ENCODE measurements around the gene RPTOR.

The RPTOR gene

DNA sequence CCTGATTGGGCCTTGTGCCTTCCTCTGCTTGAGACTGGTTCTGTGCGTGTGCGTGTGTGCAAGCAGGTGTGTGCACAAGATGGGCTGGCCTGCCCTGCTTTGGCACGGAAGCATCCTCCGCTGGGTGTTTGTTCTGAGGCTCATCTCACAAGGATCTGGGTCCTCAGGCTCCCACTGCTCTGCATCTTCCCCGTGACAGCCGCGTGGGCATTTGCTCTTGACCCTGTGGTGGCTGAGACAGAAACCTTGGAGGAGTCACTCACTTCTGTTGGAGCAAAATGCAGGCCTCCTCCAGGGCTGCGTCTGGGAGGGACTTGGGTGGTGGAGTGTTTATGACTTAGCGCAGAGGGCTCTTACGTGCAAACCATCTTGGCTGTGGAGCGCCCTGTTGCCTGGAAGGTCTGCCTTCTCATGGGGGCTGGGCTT lies 119.2 kb downstream of the RPTOR start:
- DNase-seq (ENCODE audit: extremely low spot score), result no peak
- CTCF ChIA-PET, result no interaction called here
- TF ChIP-seq, protein P1, sequence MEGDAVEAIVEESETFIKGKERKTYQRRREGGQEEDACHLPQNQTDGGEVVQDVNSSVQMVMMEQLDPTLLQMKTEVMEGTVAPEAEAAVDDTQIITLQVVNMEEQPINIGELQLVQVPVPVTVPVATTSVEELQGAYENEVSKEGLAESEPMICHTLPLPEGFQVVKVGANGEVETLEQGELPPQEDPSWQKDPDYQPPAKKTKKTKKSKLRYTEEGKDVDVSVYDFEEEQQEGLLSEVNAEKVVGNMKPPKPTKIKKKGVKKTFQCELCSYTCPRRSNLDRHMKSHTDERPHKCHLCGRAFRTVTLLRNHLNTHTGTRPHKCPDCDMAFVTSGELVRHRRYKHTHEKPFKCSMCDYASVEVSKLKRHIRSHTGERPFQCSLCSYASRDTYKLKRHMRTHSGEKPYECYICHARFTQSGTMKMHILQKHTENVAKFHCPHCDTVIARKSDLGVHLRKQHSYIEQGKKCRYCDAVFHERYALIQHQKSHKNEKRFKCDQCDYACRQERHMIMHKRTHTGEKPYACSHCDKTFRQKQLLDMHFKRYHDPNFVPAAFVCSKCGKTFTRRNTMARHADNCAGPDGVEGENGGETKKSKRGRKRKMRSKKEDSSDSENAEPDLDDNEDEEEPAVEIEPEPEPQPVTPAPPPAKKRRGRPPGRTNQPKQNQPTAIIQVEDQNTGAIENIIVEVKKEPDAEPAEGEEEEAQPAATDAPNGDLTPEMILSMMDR (IDR thresholded peaks at IDR 0.05; ENCODE audit: control extremely low read depth, extremely low read depth, low read depth, missing control alignments), result no peak
- POLR2A ChIA-PET, result no interaction called here

DNA sequence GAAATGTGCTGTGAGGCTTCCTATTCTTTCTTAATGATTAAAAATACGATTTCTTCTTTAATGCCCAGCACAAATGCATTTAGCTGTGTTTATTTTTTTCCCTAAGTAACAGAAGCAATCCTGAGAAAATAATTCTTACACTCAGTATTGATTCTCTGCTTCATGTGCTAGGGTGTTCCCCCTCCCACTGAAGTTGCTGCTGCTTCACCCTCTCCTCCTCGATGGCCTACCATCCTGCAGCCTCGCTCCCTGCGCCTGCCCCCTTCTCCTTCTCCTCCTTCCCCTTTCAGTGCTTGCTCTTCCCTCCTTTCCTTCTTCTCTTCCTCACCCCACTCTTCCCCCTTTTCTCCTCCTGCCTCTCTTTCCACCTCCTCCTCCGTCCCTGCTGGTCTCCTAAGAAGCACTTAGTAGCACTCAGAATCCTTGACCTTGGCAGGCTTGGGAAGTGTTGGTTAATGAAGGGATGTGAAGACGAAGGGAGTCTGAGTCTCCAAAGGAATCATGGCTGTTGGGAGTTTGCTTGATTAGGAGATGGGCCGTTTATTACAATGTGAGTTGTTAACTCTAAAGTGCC lies 119.7 kb downstream of the RPTOR start:
- DNase-seq (ENCODE audit: extremely low spot score), result peak; percentile 42
- ChIA-PET CTCF (no interaction called here), POLR2A (no interaction called here)
- TF ChIP-seq, protein P1 (IDR thresholded peaks at IDR 0.05; ENCODE audit: control extremely low read depth, extremely low read depth, low read depth, missing control alignments), result no peak

- TF ChIP-seq, protein P1 (IDR thresholded peaks at IDR 0.05; ENCODE audit: control extremely low read depth, extremely low read depth, low read depth, missing control alignments), result no peak
- ChIA-PET POLR2A (no interaction called here), CTCF (no interaction called here)
- no peak for DNase-seq (ENCODE audit: extremely low spot score)
Observed at GRCh38 chr17:80665792-80666191, 121.2 kb downstream of the RPTOR start.

- CTCF ChIA-PET, result no interaction called here
- no peak for DNase-seq (ENCODE audit: extremely low spot score)
- TF ChIP-seq, protein P1 (IDR thresholded peaks at IDR 0.05; ENCODE audit: control extremely low read depth, extremely low read depth, low read depth, missing control alignments), result no peak
- POLR2A ChIA-PET, result no interaction called here
Observed at GRCh38 chr17:80666867-80667266, 122.2 kb downstream of the RPTOR start.

GRCh38 chr17:80667462-80668277 lies 123.0 kb downstream of the RPTOR start:
- CTCF ChIA-PET, result no interaction called here
- POLR2A ChIA-PET, result no interaction called here
- no peak for DNase-seq (ENCODE audit: extremely low spot score)
- TF ChIP-seq, protein P1 (IDR thresholded peaks at IDR 0.05; ENCODE audit: control extremely low read depth, extremely low read depth, low read depth, missing control alignments), result no peak

- CTCF ChIA-PET, result interaction anchor here (1.5 kb wide), 2 partner anchors 11 kb away, joined by 3 to 4 read pairs; no protein-coding TSS in a partner anchor
- TF ChIP-seq, protein P1 (IDR thresholded peaks at IDR 0.05; ENCODE audit: control extremely low read depth, extremely low read depth, low read depth, missing control alignments), result no peak
- DNase-seq (ENCODE audit: extremely low spot score), result no peak
- POLR2A ChIA-PET, result no interaction called here
Observed at GRCh38 chr17:80668375-80669148, 123.9 kb downstream of the RPTOR start.

Data from GM10248 (cell line).